Motor neuron (in vitro differentiated cells): ENCODE data around the gene SMCO3. TPM values are rescaled to one million over a fixed set of nuclear protein-coding genes. Genes with fewer than 3 reads are reported as not detected.
A peak's percentile ranks its signal among the peaks of the same experiment; 100 is the strongest.

ENCODE experiments used
- ATAC-seq, 8 experiments: fragments of 200-7000 bp; cut with Tn5 transposase; replicated peaks in 6 of 8; 2 replicates each; pipeline ENCODE4 v1.8.0; 2021; ENCODE audit warnings: mild to moderate bottlenecking in 8 of 8, moderate library complexity in 8 of 8
- H3K27ac ChIP-seq, 2 donors: fragments of 250-450 bp; sonication (Bioruptor Pico); 2 replicates each; pipeline ENCODE4 v1.9.0; 2021; ENCODE audit warnings: antibody characterized with exemption in 2 of 2, mild to moderate bottlenecking in 2 of 2, moderate library complexity in 1 of 2
- H3K4me1 ChIP-seq, 2 donors: fragments of 250-450 bp; sonication (Bioruptor Pico); replicated peaks in 1 of 2; 2 replicates each; pipeline ENCODE4 v1.6.1; 2021; ENCODE audit warnings: antibody characterized with exemption in 2 of 2, mild to moderate bottlenecking in 2 of 2, moderate library complexity in 1 of 2
- H3K4me3 ChIP-seq, 5 donors: fragments of 250-450 bp; sonication (Bioruptor Pico); 2 replicates each; pipeline ENCODE4 v1.9.0; 2021; ENCODE audit warnings: antibody characterized with exemption in 5 of 5, mild to moderate bottlenecking in 5 of 5, moderate library complexity in 4 of 5
- WGBS, 10 experiments: fragments of 450-650 bp; shearing (Covaris generic); methylation state at CpG; one replicate each; pipeline ENCODE4 v1.0.0; 2022; 5-methylcytosine and 5-hydroxymethylcytosine counted together
- in situ Hi-C, 9 experiments: fragments of 400-800 bp; cut with MboI; loops; one replicate each; pipeline ENCODE4 v1.15.0; 2021; ENCODE audit warnings: low sequenced_read_pairs in 9 of 9, low pct_unique_long_range_greater_than_20kb in 2 of 9; ENCODE audit not compliant: unreplicated experiment in 9 of 9
- total RNA-seq, 8 experiments: library from RNA; unstranded; fragments of 300-600 nt; gene quantifications; 2 replicates each; pipeline versions ENCODE4 v1.2.3 to v1.2.4, GENCODE V29; 2022

SMCO3 gene
- total RNA-seq, 8 experiments from 2014 or later, result 0.41 to 14.0 (median 0.75) TPM

GRCh38 chr12:14781563-14781962, 32.4 kb downstream of the SMCO3 start:
- in situ Hi-C loops, result no loop called here
- no peak for ATAC-seq
- H3K4me1 ChIP-seq, result no peaks in the 10 kb centered on the region

DNA sequence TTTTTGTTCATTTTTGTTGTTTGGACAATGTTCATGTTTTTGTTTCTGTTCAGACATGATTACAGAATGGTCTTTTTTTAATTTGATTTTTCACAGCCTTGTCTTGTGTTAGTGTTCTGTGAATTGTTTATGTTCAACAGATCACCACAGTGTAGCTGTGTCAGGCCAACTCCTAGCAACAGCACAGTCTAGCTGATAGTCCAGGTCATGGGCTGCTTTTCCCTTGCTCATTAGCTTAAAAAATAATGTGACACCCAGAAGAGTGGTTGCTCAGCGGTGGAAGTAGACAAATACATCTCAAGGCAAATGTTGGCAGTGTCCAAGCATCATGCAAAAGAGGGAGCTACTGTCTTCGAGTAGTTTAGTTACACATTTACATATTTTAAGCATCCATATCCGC, 33.1 kb downstream of the SMCO3 start:
- H3K4me3 ChIP-seq, result no peak overlapping the region
- no peak overlapping the region for H3K27ac ChIP-seq
- ATAC-seq, result peak in 6 of 8 experiments; percentile 33 to 89 (median 60)
- no peaks in the 10 kb centered on the region for H3K4me1 ChIP-seq
- in situ Hi-C loops, result no loop called here
- 17 to 100% (median 80%) methylated on average over 1 to 3 of the region's 3 CpGs for WGBS, 10 experiments

More at GRCh38 chr12:14781563-14781962, 32.4 kb downstream of the SMCO3 start:
- 17 to 83% (median 59%) methylated on average over 1 to 2 of the region's 2 CpGs; no CpG with 5 or more reads in 2 of the 10 experiments for WGBS, 10 experiments
- no peak overlapping the region for H3K4me3 ChIP-seq
- no peak overlapping the region for H3K27ac ChIP-seq

DNA sequence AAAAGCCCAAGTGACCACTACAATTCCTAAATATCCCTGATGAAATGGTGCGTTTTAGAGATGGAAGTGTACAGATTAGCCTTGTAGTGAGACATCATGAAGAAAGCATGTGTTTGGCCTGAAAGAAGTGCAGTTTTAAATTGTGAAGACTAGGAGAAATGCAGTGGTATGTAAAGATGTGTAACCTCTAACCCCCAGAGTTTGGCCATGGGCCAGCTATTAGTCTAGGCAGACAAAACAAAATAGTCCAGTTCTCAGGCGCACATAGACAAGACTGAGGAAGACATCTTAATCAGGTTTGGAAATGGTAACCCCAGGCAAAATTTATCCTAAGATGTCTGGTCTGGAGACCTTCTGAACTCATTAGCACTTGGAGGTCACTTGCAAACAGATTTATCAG, 34.1 kb downstream of the SMCO3 start:
- no peaks in the 10 kb centered on the region for H3K4me1 ChIP-seq
- WGBS, 10 experiments, result 80 to 100% (median 93%) methylated on average over 1 to 2 of the region's 2 CpGs; no CpG with 5 or more reads in 1 of the 10 experiments
- no peak overlapping the region for H3K4me3 ChIP-seq
- no peak overlapping the region for H3K27ac ChIP-seq
- no peak for ATAC-seq
- in situ Hi-C loops, result no loop called here

DNA sequence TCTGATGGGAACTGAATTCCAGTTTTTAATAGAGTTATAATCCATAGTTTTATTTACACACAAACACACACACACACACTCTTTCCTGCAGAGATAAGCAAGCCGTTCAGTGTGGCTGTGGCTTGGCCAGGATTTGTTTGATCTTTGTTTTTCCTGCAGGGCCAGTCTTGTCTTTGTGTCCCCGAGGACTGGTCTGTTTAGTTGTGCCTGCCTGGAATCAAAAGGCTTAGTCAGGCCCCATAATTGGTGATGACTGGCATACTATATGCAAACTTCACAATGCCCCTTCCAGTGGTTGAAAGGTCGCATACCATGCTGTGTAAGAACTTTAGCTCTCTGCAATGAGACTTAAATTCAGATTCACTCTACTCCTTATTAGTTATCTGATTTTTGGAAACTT, 36.7 kb downstream of the SMCO3 start:
- in situ Hi-C loops, result no loop called here
- Histone ChIP-seq H3K27ac (no peak overlapping the region), H3K4me3 (no peak overlapping the region), H3K4me1 (no peaks in the 10 kb centered on the region)
- ATAC-seq, result no peak
- 0 to 100% (median 45%) methylated on average over 1 to 3 of the region's 3 CpGs; no CpG with 5 or more reads in 3 of the 10 experiments for WGBS, 10 experiments

DNA sequence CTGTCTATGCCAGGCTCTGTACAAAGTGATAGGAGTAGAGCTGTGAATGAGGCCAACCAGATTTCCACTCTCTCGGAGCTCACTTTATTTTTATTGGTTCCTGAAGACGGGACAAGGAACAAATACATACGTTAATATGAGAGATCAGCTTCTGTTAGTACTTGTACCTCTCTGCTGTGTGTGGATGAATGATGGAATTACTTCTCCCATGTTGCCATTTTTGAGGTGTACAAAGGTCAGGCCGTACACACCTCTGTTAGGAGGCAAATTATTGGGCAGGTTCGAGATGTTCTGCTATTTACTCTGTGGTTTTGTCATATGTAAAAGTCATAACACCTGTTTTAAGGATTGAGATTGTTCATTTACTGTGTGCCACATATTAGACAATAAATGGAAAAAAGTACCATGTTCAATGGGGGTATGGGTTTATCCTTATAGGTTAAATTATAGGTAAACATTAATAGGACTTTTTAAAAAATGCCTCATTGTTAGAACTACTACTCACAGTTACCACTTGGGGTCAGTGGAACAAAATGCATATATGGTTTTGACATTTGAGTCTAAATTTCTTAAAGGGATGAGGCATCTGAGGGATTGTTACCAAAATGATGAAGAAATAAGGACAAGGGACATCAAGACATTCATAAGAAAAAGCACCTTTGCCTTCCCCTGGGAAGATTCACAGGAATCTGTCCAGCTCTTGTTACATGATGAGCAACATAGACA, 37.6 kb downstream of the SMCO3 start:
- WGBS, 10 experiments, result 60 to 100% (median 91%) methylated on average over 1 to 4 of the region's 5 CpGs; no CpG with 5 or more reads in 1 of the 10 experiments
- Histone ChIP-seq H3K27ac (no peak overlapping the region), H3K4me1 (no peaks in the 10 kb centered on the region), H3K4me3 (peak overlapping the region in 1 of 5 donors; percentile 61)
- in situ Hi-C loops, result no loop called here
- ATAC-seq, result no peak

- WGBS, 10 experiments, result 0 to 86% (median 43%) methylated on average over 1 of the region's 1 CpG; no CpG with 5 or more reads in 1 of the 10 experiments
- H3K27ac ChIP-seq, result no peak overlapping the region
- in situ Hi-C loops, result no loop called here
- no peak for ATAC-seq
- no peaks in the 10 kb centered on the region for H3K4me1 ChIP-seq
- H3K4me3 ChIP-seq, result peak overlapping the region in 3 of 5 donors; percentile 61 to 71 (median 64)
Measured at GRCh38 chr12:14775636-14775980, 38.4 kb downstream of the SMCO3 start.

DNA sequence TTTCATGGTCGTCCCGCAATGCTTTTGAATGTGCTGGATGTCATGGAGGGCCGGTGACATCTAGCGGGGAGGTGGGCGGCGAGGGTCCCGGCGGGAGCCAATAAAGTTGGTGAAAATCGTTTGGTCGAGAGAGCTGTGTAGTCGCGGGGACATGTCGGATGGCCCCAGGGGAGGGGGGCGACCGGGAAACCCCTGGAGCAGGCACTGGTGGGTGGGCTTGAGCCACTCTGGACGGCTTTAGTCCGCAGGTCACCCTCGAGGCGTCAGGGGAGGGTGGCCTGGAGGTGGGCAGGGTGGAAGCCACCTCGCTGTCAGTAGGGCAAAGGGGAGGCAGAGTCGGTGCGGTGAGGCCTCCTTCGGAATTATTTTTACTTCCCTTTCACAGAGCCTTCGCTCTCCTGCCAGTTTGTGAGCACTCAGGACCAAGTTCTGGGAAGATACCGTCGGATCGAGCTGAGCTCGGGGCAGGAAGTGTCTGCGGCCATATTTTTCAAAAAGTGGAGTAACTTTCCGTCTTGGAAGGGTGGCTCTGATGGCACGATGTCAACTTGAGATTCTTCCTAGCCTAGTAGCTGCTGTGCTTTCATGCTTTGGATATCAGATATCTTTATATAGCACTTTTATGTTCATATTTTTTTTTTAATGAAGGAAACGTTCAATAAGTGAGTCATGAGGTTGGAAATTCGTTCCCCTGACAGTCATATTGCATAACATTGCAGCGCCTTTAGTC, 38.9 kb downstream of the SMCO3 start:
- Histone ChIP-seq H3K27ac (no peak overlapping the region), H3K4me3 (peak overlapping the region; percentile 52 to 79 (median 64)), H3K4me1 (no peaks in the 10 kb centered on the region)
- WGBS, 10 experiments, result 0 to 51% (median 5%) methylated on average over 1 to 16 of the region's 34 CpGs; no CpG with 5 or more reads in 1 of the 10 experiments
- ATAC-seq, result peak in 7 of 8 experiments; percentile 1 to 7 (median 3)
- in situ Hi-C loops, result no loop called here

DNA sequence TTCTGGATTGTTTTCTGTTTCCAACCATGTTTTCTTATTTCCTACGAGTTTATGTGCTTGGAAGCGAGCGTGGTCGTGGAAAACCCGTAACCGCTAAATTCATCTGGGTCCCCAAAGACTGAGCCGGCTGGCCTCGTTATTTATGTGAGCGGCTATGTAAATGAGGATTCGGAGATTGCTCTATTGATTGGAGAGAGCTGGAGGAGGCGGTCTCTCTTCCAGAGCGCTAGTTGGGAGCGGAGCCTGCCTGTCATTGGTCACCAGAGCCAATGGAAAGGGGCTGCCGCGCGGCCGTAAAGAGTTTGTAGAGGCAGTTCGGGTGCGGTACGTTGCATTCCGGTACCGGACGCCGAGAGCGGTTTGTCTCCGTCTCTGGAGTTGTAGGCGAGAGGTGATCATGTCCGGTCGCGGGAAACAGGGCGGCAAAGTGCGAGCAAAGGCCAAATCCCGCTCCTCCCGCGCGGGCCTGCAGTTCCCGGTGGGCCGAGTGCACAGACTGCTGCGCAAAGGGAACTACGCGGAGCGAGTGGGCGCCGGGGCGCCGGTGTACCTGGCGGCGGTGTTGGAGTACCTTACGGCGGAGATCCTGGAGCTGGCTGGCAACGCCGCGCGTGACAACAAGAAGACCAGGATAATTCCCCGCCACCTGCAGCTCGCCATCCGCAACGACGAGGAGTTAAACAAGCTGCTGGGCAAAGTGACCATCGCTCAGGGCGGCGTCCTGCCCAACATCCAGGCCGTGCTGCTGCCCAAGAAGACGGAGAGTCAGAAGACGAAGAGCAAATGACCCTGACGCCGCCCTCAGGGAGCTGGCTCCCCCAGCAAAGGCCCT, 39.7 kb downstream of the SMCO3 start:
- Histone ChIP-seq H3K27ac (peak overlapping the region in 1 of 2 donors; percentile 30), H3K4me1 (no peaks in the 10 kb centered on the region), H3K4me3 (peak overlapping the region; percentile 52 to 79 (median 64))
- in situ Hi-C loops, result no loop called here
- WGBS, 10 experiments, result 0 to 66% (median 14%) methylated on average over 4 to 18 of the region's 67 CpGs; no CpG with 5 or more reads in 2 of the 10 experiments
- ATAC-seq, result peak; percentile 61 to 86 (median 74)

- Histone ChIP-seq H3K4me3 (peak overlapping the region; percentile 52 to 79 (median 64)), H3K4me1 (peaks cover 4 to 6% of the 10 kb centered on the region in 2 donors), H3K27ac (no peak overlapping the region)
- WGBS, 10 experiments, result 58 to 99% (median 84%) methylated on average over 2 to 16 of the region's 16 CpGs; no CpG with 5 or more reads in 4 of the 10 experiments
- ATAC-seq, result peak in 4 of 8 experiments; percentile 0 to 33 (median 16)
- in situ Hi-C loops, result no loop called here
Measured at GRCh38 chr12:14773685-14774073, 40.3 kb downstream of the SMCO3 start.

GRCh38 chr12:14772946-14773345, 41.0 kb downstream of the SMCO3 start:
- peak overlapping the region in 1 of 5 donors; percentile 61 for H3K4me3 ChIP-seq
- WGBS, 10 experiments, result 54 to 100% (median 91%) methylated on average over 3 to 5 of the region's 5 CpGs; no CpG with 5 or more reads in 1 of the 10 experiments

GRCh38 chr12:14771651-14772137, 42.3 kb downstream of the SMCO3 start:
- ATAC-seq, result no peak
- Histone ChIP-seq H3K27ac (no peak overlapping the region), H3K4me1 (peaks cover 6% of the 10 kb centered on the region in 2 donors), H3K4me3 (peak overlapping the region in 2 of 5 donors; percentile 61 to 77)
- in situ Hi-C loops, result no loop called here
- 0 to 94% (median 60%) methylated on average over 1 to 4 of the region's 6 CpGs; no CpG with 5 or more reads in 2 of the 10 experiments for WGBS, 10 experiments

More at GRCh38 chr12:14772946-14773345, 41.0 kb downstream of the SMCO3 start:
- in situ Hi-C loops, result no loop called here
- peaks cover 6% of the 10 kb centered on the region in 2 donors for H3K4me1 ChIP-seq
- ATAC-seq, result no peak
- no peak overlapping the region for H3K27ac ChIP-seq
